Right lobe of liver (tissue), 4 donors: ENCODE results near the gene CYTH1.

Experiments used
- CTCF ChIP-seq, 4 donors: fragments of 200-600 bp in 3 of 4; fragments of 450-650 bp in 1 of 4; IDR thresholded peaks; one replicate each; pipeline versions ENCODE4 v1.5.1 to v1.8.0; 2016 to 2022; ENCODE audit warnings: antibody characterized with exemption in 4 of 4, mild to moderate bottlenecking in 2 of 4
- POLR2A ChIP-seq: fragments of 450-650 bp; IDR thresholded peaks from one replicate; pipeline ENCODE4 v1.6.1; 2017; ENCODE audit warnings: antibody characterized with exemption, mild to moderate bottlenecking
- donor health status: DM: no; HTN: no; CAD: no.
- donor health status: DM: no; HTN: no; CAD: no.
- donor health status: DM: no; HTN: yes; CAD: no.

GRCh38 chr17:78653382-78653781, 128.7 kb downstream of the CYTH1 start:
- TF ChIP-seq POLR2A (no peak), CTCF (IDR thresholded peaks at IDR 0.05) (no peak)
